Fibroblast of skin of left biceps (primary cell): ENCODE results near the gene SLC22A5.
A peak's percentile ranks its signal among the peaks of the same experiment; 100 is the strongest.
"Not testable (repeated sequence)": the region's sequence is repeated elsewhere in the genome, so short reads cannot be mapped to it uniquely, and the experiment has no call there.

ENCODE experiments used
- DNase-seq, 2 experiments: peaks; one replicate each; pipeline ENCODE4 v3.0.0-alpha.2; 2013; ENCODE audit warnings: low read depth in 2 of 2

SLC22A5 gene

DNA sequence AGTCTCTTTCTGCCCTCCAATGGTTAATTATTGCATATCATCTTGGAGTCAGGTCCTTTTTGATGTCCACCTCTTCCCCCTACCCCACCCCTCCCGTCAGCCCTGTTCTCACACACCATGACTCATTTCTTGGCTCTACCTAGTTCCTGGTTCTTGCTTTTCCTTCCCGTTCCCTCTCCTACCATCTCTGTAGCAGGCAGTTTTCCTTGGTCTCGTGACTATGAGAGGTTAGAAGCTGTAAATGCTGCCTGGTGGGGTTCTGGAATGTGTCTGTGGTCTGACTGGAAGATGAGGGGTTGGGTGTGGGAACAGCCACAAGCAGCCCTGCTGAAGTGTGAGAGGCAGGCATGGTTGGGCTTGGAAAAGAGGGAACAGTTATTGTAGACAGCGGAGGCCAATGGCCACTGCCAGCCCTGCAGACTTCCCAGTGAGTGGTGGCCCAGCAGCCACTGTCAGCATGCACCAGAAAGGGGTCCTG lies 18.2 kb downstream of the SLC22A5 start:
- DNase-seq, result peak; percentile 98

- no peak for DNase-seq
These were observed 18.9 kb downstream of the SLC22A5 start for GRCh38 chr5:132388244-132389050.

DNA sequence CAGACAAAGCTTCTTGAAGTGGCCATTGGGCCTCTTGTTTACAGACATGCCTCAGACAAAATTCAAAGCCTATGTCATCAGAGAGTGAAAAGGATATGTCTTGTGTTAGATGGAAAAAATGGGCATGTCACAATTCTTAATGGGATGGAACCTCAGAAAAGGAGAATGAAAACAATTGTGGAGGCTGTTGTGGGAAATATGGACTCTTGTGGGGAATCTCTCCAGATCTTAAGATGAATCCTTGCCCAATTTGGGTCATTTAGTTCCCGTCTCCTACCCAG lies 19.5 kb downstream of the SLC22A5 start:
- DNase-seq, result no peak

DNA sequence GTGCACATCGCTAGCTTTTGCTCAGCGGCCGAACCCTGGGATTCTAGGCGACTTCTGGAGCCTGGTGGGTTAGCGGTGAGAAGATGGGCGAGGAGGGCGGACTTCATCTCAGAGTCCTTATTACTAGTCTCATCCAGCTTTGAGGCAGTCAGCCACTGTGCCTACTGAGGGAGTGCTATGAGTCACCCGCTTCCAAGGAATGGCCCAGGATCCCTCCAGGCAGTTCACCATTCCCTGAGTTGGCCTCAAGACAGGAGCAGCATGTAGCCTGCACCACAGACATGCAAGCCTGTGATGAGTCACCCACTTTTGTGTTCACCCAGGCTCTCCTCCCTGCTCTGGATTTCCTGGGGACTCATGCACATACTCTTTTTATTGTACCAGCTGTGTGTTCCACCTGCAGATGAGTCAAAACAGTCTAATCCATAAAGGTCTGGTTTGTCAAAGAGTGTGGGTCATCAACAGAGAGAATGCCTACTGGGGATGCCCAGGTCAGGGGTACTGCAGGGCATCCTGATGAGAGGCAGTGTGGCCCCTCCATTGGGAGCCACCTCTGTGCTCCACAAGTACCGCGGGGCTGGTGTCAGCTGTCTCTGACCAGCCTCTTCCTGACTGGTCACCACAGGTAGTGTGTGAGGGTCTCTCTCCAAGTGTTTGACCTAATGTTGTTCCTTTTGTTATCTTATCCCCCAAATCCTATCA lies 20.2 kb downstream of the SLC22A5 start:
- DNase-seq, result peak; percentile 97 to 98

- no peak for DNase-seq
These were observed 21.7 kb downstream of the SLC22A5 start for GRCh38 chr5:132391247-132391646.

DNA sequence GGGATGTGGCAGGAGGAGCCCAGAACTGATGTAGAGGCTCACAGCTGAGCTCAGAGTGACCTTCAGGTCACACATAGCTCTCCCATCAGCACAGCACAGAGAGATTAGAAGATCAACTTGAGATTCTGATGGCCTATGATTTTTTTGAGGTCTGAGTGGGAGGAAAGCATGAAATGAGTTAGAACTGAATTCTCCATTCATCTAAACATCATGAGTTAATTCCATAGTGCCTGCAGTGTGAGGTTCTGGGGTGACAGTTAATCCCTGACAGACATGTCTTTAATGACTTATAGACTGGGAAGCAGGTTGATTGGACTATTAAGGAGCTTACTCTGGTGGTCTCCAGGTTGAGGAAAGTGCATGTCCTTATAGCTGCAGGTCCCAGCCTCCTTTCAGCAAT lies 22.4 kb downstream of the SLC22A5 start:
- no peak for DNase-seq

- DNase-seq, result no peak
These were observed 22.9 kb downstream of the SLC22A5 start for GRCh38 chr5:132392411-132392810.

GRCh38 chr5:132392978-132393825 lies 23.7 kb downstream of the SLC22A5 start:
- DNase-seq, result no peak

- no peak for DNase-seq
These were observed 25.3 kb downstream of the SLC22A5 start for GRCh38 chr5:132394667-132395259.

DNA sequence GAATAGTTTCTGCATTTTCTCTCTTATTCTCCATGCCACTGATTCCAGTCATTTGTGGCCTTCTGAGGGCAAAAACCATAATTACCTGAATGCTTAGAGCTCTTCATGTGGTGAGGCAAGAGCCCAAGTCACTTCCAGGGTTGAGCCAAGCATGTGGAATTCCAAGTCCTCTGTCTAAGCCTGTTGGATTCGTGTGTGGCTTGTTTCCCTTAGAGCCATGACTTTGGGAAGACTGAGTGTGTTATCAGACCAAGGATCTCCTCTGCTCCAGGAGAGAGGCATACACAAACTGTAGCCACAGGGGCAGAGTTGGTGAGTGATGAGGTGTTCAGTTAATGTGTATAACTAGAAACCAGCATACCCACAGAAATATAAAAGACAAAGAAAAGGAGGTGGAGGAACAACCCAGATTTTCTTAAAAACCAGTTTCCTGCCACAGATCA lies 27.1 kb downstream of the SLC22A5 start:
- no peak for DNase-seq

- DNase-seq, result no peak
These were observed 27.7 kb downstream of the SLC22A5 start for GRCh38 chr5:132397224-132397623.

GRCh38 chr5:132397936-132398675 lies 28.6 kb downstream of the SLC22A5 start:
- DNase-seq, result not testable (repeated sequence)

DNA sequence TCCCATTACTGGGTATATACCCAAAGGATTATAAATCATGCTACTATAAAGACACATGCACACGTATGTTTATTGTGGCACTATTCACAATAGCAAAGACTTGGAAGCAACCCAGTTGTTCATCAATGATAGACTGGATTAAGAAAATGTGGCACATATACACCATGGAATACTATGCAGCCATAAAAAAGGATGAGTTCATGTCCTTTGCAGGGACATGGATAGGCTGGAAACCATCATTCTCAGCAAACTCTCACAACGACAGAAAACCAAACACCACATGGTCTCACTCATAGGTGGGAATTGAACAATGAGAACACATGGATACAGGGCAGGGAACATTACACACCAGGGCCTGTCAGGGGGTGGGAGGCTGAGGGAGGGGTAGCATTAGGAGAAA lies 34.5 kb downstream of the SLC22A5 start:
- not testable (repeated sequence) for DNase-seq

DNA sequence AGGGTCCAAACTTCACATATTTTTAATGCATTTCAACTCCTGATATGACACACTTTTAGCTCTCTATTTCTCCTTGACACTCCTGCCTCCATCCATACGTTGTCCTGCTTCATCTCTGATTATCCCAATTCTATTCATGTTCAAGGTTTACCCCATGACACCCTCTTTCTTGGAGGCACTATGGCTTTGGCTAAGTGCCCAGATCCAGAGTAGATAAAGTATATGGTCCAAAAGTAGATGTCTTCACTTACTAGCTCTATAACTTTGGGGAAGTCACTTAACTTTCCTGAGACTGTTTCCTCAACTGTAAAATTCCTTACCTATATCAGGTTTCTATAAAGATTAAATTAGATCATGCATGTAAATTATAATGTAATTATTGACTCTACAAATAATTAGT lies 36.1 kb downstream of the SLC22A5 start:
- DNase-seq, result no peak

- no peak for DNase-seq
These were observed 36.8 kb downstream of the SLC22A5 start for GRCh38 chr5:132406144-132406783.

- DNase-seq, result no peak
These were observed 38.5 kb downstream of the SLC22A5 start for GRCh38 chr5:132407970-132408369.

GRCh38 chr5:132408456-132408855 lies 38.9 kb downstream of the SLC22A5 start:
- no peak for DNase-seq

DNA sequence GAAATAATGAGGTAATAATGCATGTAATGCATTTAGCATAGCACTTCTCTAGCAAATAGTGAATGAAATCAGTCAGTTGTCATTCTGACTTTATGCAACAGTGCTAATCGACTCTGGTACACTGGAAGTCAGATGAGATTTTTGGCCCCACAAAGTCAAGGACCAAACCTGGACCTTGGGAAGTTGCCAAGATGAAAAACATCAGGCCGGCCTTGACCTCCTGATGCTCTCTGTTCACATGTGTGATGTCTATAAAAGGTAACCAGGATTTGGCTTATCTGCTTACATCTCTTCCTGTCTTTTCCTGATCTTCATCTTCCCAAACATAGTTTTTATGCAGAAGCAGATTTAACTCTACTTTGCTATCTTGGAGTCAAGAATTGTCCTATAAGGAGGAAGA lies 39.5 kb downstream of the SLC22A5 start:
- no peak for DNase-seq

- peak in 1 of 2 experiments; percentile 20 for DNase-seq
These were observed 41.2 kb downstream of the SLC22A5 start for GRCh38 chr5:132410451-132411303.
